HG03139 (cell line): ENCODE measurements around the gene AEBP2.

Experiments
- ATAC-seq: cut with Tn5 transposase; IDR thresholded peaks from one replicate; pipeline ENCODE4 v1.9.1; 2021; ENCODE audit not compliant: unreplicated experiment

AEBP2 gene

DNA sequence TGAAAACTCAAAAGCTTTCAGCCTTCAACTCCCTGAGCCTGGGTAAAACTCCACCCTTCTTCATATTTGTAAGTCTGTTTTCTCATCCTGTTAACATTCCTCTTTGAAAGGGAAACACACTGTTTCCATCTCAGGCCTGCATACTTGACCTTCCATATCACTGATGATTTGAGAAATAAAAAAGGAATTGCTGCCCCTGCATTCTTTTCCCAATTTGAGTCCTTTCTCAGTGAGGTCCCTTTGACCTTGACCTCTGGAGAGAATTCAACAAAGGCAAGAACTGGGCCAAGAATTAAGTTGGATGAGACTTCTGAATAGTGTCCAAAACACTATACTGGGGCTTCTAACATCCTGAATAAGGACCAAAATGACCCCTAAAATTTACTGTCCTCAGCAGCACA is 108.0 kb downstream of the AEBP2 start:
- ATAC-seq = no peak

DNA sequence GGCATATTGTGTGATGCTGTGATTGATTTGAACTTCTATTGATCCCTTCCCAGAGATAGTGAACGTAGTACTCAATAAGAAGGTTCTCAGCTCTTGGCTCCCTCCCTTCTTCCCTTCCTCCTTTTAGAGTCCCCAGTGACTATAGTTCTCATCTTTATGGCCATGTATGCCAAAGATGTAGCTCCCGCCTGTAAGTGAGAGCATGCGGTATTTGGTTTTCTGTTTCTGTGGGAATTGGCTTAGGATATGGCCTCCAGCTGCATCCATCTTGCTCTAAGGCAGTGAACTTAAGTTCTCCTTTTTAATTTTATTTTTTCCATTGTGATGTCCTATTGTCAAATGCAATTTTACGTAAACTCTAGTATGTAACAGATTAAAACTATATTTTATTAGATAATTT is 109.5 kb downstream of the AEBP2 start:
- no peak for ATAC-seq

DNA sequence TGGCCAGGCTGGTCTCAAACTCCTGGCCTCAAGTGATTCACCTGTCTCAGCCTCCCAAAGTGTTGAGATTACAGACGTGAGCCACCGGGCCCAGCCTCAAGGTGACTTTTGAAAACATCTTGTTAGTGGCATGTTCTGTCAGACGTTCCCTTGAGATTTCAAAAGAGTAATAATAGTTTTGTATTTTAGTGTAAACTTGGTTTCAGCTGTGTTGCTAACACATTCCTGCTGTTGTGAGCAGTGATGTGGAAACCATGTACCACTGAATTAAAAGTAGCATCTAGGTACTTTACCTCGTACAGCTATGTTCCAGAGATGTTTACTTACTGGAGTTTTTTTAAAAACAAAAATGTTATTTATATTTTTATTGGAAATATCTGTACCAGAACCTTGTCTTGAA is 111.3 kb downstream of the AEBP2 start:
- no peak for ATAC-seq

- peak; percentile 68 for ATAC-seq
Observed at GRCh38 chr12:19552441-19553097, 113.3 kb downstream of the AEBP2 start.

DNA sequence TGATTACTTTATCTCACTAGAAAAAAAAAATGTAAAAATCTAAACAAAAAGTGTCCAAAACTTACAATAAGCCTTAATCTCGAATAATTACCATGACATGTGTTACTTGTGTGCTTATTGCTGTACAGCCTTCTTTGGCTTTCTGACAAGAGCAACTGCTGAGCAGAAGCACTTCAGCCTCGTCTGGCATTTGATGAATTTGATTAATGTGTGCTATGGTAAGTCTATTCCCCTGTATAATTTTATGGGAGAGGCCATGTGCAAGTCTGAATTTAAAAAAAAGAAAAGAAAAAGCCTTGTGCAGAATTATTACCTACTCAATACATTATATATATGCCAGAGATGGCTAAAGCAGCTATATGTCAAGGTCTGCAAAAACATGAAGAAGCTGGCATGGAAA is 113.9 kb downstream of the AEBP2 start:
- ATAC-seq = no peak

- ATAC-seq = no peak
Observed at GRCh38 chr12:19561411-19561961, 122.2 kb downstream of the AEBP2 start.
